Measurements from ENCODE around the gene AXDND1.

DNA sequence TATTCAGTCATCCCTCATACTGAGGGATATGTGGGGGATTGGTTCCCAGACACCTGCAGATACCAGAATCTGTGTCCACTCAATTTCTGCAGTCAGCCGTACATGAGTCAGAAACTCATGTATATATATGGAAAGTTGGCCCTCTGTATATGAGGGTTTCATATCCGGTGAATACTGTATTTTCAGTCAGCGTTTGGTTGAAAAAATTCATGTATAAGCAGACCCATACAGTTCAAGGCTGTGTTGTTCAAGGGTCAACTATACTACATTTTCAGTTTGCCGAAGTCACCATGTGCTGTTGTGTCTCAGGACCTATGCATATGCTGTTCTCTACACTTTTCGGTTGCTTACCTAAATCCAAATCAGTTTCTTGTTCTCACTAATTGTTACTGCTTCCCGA is 10.5 kb downstream of the AXDND1 start:
- TF ChIP-seq, protein P1, sequence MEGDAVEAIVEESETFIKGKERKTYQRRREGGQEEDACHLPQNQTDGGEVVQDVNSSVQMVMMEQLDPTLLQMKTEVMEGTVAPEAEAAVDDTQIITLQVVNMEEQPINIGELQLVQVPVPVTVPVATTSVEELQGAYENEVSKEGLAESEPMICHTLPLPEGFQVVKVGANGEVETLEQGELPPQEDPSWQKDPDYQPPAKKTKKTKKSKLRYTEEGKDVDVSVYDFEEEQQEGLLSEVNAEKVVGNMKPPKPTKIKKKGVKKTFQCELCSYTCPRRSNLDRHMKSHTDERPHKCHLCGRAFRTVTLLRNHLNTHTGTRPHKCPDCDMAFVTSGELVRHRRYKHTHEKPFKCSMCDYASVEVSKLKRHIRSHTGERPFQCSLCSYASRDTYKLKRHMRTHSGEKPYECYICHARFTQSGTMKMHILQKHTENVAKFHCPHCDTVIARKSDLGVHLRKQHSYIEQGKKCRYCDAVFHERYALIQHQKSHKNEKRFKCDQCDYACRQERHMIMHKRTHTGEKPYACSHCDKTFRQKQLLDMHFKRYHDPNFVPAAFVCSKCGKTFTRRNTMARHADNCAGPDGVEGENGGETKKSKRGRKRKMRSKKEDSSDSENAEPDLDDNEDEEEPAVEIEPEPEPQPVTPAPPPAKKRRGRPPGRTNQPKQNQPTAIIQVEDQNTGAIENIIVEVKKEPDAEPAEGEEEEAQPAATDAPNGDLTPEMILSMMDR (IDR thresholded peaks at IDR 0.05): no peak
- no peak for TF ChIP-seq POLR2AphosphoS5 (IDR thresholded peaks at IDR 0.05)

Measured in esophagus muscularis mucosa (tissue), 3 donors.